ENCODE results near the gene TEX48.

- TF ChIP-seq CTCF (IDR thresholded peaks at IDR 0.05) (no peak), EZH2 (IDR thresholded peaks at IDR 0.05; ENCODE audit: borderline replicate concordance, insufficient read depth, low read depth, low read length, poor library complexity, severe bottlenecking) (no peak)
Observed at GRCh38 chr9:114619191-114619761, 62.7 kb downstream of the TEX48 start.
